Skeletal muscle satellite cell (primary cell): ENCODE results near the gene ZBTB16.

Source experiments
- H3K27me3 ChIP-seq: 2 replicates; pipeline ENCODE4 v1.7.0; 2013; ENCODE audit warnings: low read length; ENCODE audit not compliant: control insufficient read depth, insufficient read depth
- H3K36me3 ChIP-seq: 2 replicates; pipeline ENCODE4 v1.7.0; 2013; ENCODE audit warnings: mild to moderate bottlenecking, control low read depth, low read length; ENCODE audit not compliant: insufficient read depth
- H3K4me1 ChIP-seq: 2 replicates; pipeline ENCODE4 v1.7.0; 2013; ENCODE audit warnings: low read length; ENCODE audit not compliant: control insufficient read depth, insufficient read depth
- H3K4me2 ChIP-seq: 2 replicates; pipeline ENCODE4 v1.7.0; 2013; ENCODE audit warnings: mild to moderate bottlenecking, low read length
- H3K4me3 ChIP-seq: 2 replicates; pipeline ENCODE4 v1.7.0; 2013; ENCODE audit warnings: low read length
- H3K9ac ChIP-seq: 2 replicates; pipeline ENCODE4 v1.7.0; 2013; ENCODE audit warnings: mild to moderate bottlenecking, low read depth, low read length, moderate library complexity
- H3K9me3 ChIP-seq: replicated peaks from 2 replicates; pipeline ENCODE4 v1.7.0; 2013; ENCODE audit warnings: mild to moderate bottlenecking, control low read depth, low read length

Gene ZBTB16

GRCh38 chr11:114136686-114137640, 77.5 kb downstream of the ZBTB16 start:
- peak overlapping the region; percentile 15 for H3K4me2 ChIP-seq
- peaks cover 25% of the 10 kb centered on the region for H3K36me3 ChIP-seq
- peaks cover 99% of the 10 kb centered on the region for H3K4me1 ChIP-seq
- peak overlapping the region; percentile 87 for H3K9ac ChIP-seq
- no peaks in the 10 kb centered on the region for H3K9me3 ChIP-seq
- no peaks in the 10 kb centered on the region for H3K27me3 ChIP-seq
- peak overlapping the region; percentile 30 for H3K4me3 ChIP-seq

GRCh38 chr11:114137838-114138237, 78.3 kb downstream of the ZBTB16 start:
- no peak overlapping the region for H3K4me3 ChIP-seq
- peaks cover 25% of the 10 kb centered on the region for H3K36me3 ChIP-seq
- no peaks in the 10 kb centered on the region for H3K9me3 ChIP-seq
- peaks cover 98% of the 10 kb centered on the region for H3K4me1 ChIP-seq
- peak overlapping the region; percentile 87 for H3K9ac ChIP-seq
- no peaks in the 10 kb centered on the region for H3K27me3 ChIP-seq
- peak overlapping the region; percentile 15 for H3K4me2 ChIP-seq

GRCh38 chr11:114138411-114138810, 78.9 kb downstream of the ZBTB16 start:
- no peaks in the 10 kb centered on the region for H3K27me3 ChIP-seq
- peaks cover 25% of the 10 kb centered on the region for H3K36me3 ChIP-seq
- no peak overlapping the region for H3K4me2 ChIP-seq
- peaks cover 98% of the 10 kb centered on the region for H3K4me1 ChIP-seq
- H3K9ac ChIP-seq = peak overlapping the region; percentile 87
- H3K9me3 ChIP-seq = no peaks in the 10 kb centered on the region
- H3K4me3 ChIP-seq = no peak overlapping the region

GRCh38 chr11:114140826-114141225, 81.3 kb downstream of the ZBTB16 start:
- no peaks in the 10 kb centered on the region for H3K27me3 ChIP-seq
- no peak overlapping the region for H3K4me2 ChIP-seq
- H3K9me3 ChIP-seq = no peaks in the 10 kb centered on the region
- H3K9ac ChIP-seq = no peak overlapping the region
- no peak overlapping the region for H3K4me3 ChIP-seq
- peaks cover 98% of the 10 kb centered on the region for H3K4me1 ChIP-seq
- H3K36me3 ChIP-seq = peaks cover 25% of the 10 kb centered on the region

GRCh38 chr11:114141863-114142580, 82.5 kb downstream of the ZBTB16 start:
- Histone ChIP-seq H3K27me3 (no peaks in the 10 kb centered on the region), H3K9me3 (no peaks in the 10 kb centered on the region), H3K4me3 (no peak overlapping the region), H3K36me3 (peaks cover 25% of the 10 kb centered on the region), H3K4me2 (peak overlapping the region; percentile 0), H3K4me1 (peaks cover 94% of the 10 kb centered on the region), H3K9ac (no peak overlapping the region)

GRCh38 chr11:114142707-114143106, 83.2 kb downstream of the ZBTB16 start:
- peaks cover 94% of the 10 kb centered on the region for H3K4me1 ChIP-seq
- H3K36me3 ChIP-seq = peaks cover 19% of the 10 kb centered on the region
- H3K9me3 ChIP-seq = no peaks in the 10 kb centered on the region
- no peak overlapping the region for H3K4me2 ChIP-seq
- H3K27me3 ChIP-seq = no peaks in the 10 kb centered on the region
- no peak overlapping the region for H3K4me3 ChIP-seq
- peak overlapping the region; percentile 69 for H3K9ac ChIP-seq

- H3K4me2 ChIP-seq = peak overlapping the region; percentile 11
- H3K36me3 ChIP-seq = peaks cover 13% of the 10 kb centered on the region
- H3K4me1 ChIP-seq = peaks cover 90% of the 10 kb centered on the region
- H3K9me3 ChIP-seq = no peaks in the 10 kb centered on the region
- no peak overlapping the region for H3K4me3 ChIP-seq
- peak overlapping the region; percentile 69 for H3K9ac ChIP-seq
- H3K27me3 ChIP-seq = no peaks in the 10 kb centered on the region
These were observed 85.8 kb downstream of the ZBTB16 start for GRCh38 chr11:114145166-114145775.

- no peaks in the 10 kb centered on the region for H3K9me3 ChIP-seq
- H3K36me3 ChIP-seq = peaks cover 11% of the 10 kb centered on the region
- no peaks in the 10 kb centered on the region for H3K27me3 ChIP-seq
- no peak overlapping the region for H3K4me3 ChIP-seq
- peak overlapping the region; percentile 3 for H3K4me2 ChIP-seq
- peak overlapping the region; percentile 63 for H3K9ac ChIP-seq
- peaks cover 81% of the 10 kb centered on the region for H3K4me1 ChIP-seq
These were observed 88.0 kb downstream of the ZBTB16 start for GRCh38 chr11:114147375-114148012.

- Histone ChIP-seq H3K4me2 (peak overlapping the region; percentile 3), H3K4me3 (no peak overlapping the region), H3K4me1 (peaks cover 82% of the 10 kb centered on the region), H3K9ac (peak overlapping the region; percentile 63), H3K27me3 (no peaks in the 10 kb centered on the region), H3K9me3 (no peaks in the 10 kb centered on the region), H3K36me3 (peaks cover 11% of the 10 kb centered on the region)
These were observed 88.5 kb downstream of the ZBTB16 start for GRCh38 chr11:114148013-114148382.

GRCh38 chr11:114149689-114150407, 90.3 kb downstream of the ZBTB16 start:
- H3K27me3 ChIP-seq = no peaks in the 10 kb centered on the region
- peak overlapping the region; percentile 54 for H3K9ac ChIP-seq
- H3K36me3 ChIP-seq = peaks cover 11% of the 10 kb centered on the region
- peaks cover 82% of the 10 kb centered on the region for H3K4me1 ChIP-seq
- H3K4me3 ChIP-seq = peak overlapping the region; percentile 5
- H3K4me2 ChIP-seq = peak overlapping the region; percentile 34
- no peaks in the 10 kb centered on the region for H3K9me3 ChIP-seq
